GM18511 (cell line): ENCODE results near the gene NR6A1.

Experiments
- ATAC-seq: cut with Tn5 transposase; IDR thresholded peaks from one replicate; pipeline ENCODE4 v1.9.1; 2021; ENCODE audit warnings: mild to moderate bottlenecking, moderate library complexity; ENCODE audit not compliant: unreplicated experiment

Gene NR6A1

DNA sequence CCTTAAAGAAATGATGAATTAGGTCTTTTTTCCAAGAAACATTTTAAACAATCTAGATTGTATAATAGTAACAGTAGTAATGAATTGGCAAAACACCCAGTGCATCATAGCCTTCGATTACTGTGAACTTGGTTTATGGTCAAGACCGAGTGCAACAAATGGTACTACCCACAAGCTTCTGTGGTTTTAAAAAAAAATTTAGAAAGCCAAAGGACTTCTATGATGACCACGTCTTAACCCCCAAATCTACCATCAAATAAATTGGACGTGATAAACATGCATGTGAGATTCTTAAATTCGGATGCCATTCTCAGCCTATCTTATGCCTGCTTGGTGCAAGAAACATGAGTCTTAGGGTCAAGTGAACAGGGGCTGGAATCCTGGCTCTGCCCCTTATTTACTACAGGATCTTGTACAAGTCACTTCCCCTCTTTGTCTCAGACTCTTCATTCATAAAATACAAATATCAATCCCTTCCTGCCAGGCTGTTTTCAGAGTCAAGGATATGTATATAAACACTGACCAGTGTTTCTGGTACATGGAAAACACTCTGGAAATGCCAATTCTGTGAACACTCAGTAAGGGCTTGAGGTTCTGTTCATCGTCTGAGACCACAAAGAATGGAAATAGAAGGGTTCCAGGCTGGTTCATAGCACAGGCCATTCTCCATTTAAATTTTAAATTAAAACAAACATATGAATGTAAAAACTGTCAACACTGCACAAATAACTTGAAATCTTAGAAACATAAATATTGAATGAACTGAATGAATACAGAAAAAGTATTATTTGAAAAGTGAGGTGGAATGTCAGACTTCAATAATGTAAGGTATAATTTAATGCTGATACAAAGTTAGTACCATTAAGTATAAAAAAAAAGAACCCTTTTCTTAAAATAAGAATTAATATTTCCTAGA, 107.8 kb downstream of the NR6A1 start:
- ATAC-seq: no peak

DNA sequence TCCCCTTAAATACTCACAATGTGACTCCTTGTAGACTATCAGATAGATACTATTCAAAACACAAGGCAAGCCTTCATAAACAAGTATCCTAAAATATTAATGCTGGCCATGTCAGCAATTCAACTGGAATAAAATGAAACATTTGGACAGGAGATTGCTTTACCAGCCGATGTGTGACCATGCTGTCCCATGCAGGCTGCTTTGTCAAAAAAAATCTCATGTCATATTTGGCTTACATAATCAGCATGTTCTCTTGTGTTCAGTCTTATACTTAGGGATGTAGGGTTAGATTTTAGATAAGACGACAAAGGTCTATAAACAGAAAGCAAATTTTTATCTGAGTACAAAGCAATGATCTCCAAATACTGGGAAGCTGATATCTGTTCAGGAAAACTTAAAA, 108.5 kb downstream of the NR6A1 start:
- ATAC-seq: no peak

DNA sequence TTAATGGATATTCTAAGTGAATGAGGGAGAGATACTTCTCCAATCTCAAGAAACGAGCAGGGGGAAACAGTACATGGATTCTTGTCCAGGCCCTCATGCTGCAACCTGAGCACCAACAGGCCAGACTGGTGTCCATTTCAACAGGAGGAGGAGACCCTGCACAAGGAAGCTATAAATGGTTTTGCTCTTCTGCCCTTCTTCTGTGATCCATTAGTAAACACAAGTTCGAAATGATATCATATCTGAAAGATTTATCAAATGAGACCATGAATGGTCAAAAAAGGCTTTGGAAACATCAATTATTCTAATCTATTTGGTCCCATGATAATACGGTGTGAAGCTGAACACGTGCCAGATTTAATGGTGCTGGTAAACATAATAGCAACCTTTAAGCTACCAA, 109.8 kb downstream of the NR6A1 start:
- ATAC-seq: no peak

DNA sequence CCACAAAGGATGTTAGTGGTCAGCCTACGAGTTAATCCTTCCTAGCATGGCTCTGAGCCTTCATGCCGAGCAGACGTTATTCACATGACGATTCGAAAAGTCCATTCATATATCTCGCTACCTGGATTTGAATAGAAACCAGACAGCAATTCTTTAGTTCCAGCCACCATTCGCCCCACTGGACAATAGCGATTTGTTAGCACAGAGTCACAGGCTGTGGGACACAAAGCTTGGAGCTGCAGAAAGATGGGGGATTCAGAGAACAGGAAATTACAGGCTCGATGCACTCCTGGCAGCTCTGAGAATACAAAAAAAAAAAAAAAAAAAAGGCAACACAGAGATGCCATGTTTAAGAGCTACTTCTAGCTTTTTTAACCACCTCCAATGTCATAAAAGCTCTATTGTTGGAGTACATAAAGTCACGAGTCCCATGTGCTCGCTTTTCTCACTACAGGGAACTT, 110.7 kb downstream of the NR6A1 start:
- ATAC-seq: no peak

DNA sequence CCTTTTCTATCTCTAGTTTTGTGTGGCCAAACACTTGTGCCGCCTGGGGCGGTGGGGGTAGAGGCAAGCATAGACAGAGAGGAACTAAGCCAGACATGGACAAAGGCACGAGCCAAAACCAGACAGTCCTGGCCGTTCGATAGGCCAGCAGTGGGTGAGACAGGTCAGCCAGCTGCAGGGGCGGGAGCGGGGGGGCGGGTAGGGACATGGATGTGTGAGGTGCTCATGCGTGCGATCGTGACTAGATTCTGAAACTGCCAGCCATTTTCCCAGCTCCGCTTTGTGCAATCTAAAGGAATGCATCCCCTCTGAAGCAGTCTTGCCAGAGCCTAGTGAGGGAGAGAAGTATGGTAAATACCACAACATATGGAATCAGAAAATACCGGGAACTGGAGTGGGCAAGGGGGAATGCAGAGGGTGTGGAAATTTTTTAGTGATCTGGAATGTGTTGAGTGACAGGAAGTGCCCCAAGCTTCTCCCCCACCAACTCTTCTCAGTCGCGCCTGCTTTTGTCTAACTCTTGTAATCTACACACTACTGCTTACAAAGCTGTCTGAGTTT, 111.9 kb downstream of the NR6A1 start:
- ATAC-seq: peak; percentile 59

DNA sequence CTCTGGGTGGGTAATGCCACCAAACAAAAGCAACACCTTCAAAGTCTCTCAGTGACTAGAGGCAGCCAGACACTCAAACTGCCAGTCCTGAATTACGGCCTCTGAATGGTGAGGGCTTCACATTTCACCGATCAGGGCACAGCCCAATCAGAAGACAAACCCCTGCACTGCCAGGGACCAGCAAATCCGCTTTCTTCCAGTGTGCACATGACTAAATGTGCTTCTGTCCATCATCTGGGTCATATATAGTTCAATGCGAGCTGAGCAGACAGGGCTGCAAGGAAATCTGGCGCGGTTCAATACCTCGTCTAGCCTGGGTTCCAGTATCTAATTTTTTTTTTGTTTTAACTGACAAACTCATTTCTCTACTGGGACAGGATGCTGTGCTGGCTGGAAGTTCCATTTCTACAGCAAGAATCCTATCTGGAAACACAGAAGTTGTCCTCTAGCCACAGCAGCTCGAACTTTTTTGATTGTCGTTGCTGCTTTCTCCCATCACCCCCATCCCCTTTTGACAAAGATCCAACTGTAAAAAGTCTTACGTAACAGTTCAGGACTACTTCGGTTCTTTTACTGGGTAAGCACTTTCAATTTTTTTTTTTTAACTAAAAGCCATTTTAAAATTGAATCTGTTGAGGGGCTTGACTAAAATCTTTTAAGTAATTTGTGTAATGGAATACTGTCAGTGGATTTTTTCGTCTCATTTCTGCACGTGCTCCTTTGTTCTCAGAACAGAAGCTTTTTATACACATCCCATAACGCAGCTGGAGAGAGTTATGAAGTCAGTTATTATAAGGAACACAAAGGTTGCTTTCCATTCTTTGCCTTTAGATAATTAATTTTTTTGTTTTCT, 112.7 kb downstream of the NR6A1 start:
- peak; percentile 93 for ATAC-seq

DNA sequence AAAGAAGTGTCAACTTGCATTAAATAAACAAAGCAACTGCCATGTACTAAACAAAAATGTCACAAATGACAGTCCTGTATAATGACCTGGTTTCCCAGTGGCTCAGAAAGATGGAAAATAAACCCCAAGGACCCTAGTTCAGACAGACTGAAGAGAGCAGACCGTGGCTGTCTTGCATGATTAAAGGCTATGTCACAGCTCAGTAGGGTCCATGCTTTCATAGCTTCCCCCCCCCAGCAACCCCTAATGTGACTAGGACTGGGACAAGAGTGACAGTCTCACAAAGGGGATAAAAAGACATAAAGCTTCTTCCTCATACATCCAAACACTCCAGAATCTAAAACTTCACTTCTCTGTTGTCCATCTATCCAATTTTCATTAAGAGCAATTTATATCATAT, 113.6 kb downstream of the NR6A1 start:
- ATAC-seq: no peak

DNA sequence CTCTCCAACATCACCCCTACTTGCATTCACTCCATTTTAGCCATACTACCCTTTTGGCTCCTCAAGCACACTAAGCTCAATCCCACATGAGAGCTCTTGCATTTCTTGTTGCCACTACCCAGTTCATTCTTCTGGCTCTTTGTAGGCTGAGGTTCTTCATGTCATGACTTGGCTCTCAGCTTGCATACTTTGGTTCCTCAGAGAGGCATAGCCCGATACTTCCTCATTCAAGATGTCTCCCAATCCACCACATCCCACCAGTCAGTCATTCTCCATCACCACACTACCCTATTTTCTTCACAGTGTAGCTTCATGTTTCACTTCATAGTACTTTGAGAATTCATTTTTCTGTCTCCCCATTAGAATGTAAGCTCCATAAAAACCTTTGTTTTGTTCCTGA, 116.7 kb downstream of the NR6A1 start:
- no peak for ATAC-seq

DNA sequence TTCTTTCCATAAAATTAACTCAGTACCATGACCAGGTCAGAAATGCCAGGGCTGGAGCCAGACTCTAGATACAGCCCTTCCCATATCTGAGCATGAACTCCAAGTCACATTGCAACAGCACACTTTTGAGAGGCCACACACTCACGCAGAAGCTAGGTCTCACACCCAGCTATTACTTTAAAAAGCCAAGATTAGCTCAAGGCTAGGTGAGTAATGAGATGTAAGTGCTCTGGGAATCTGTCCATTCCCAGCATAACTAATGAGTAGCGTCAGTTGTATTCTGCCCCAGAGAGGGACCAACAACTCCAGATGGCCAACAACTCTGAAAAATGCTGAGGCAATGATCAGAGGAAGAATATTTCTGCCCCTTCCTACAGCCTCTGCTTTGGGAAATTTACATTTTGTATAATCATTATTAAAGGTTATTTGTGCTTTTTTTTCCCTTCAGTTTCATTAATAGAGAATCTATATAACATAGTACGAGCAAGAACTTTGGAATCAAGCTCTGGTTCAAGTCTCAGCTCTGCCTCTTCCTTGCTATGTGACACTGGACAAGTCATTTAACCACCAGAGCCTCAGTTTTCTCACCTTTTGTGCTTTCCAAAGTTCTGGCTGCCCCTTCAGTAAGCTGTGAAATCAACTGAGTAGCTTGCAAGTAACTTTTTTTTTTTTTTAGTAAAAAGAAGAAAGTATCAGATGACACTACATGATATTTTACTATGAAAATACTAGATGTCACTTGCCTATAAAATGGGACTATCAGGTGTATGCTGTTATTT, 118.3 kb downstream of the NR6A1 start:
- ATAC-seq: no peak

DNA sequence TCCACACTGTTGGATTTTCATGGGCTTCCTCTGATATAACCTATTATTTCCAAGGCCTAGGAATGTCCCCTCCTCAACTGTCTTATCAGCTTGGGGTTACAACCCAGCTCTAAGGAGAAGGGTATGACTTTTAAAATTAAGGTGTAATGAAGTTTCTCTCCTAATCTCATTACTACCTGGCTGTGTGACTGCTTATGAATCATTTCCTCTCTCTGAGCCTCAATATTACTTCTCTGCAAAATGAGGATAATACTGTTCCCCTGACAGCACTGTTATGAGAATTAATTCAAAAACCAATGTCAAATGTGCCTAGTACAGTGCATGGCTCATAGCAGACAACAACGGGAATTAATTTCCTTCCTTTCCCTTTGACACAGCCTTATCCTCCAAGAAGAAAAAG, 118.9 kb downstream of the NR6A1 start:
- ATAC-seq: no peak

DNA sequence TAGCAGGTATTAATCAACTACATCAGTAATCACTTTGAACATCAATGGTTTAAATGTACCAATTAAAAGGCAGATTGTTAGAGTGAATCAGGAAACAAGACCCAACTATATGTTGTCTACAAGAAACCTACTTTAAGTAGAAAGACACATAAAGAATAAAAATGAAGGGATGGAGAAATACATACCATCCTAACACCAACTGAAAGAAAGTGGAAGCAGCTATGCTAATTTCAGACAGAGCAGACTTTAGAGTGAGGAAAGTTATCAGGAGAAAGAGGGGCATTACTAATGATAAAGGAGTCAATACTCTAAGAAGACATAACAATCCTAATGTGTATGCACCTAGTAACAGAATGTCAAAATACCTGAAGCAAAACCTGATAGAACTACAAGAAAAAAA, 125.8 kb downstream of the NR6A1 start:
- ATAC-seq: no peak

DNA sequence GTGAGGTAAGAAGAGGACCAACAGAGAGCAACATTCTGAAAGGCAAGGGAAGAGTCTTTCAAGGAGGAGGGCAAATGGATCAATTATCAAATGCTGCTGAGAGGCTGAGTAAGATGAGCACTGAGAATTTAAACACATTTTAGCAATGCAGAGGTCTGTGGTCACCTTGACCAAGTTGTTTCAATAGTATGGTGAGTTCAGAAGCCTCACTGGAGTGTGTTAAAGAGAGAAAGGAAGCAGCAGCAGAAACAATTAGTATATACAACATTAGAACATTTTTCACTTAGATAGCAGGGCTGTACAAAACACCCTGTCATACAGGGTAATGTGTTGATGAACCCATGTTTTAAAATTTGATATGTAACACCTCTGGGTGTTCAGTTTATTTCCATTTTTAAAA, 131.5 kb downstream of the NR6A1 start:
- no peak for ATAC-seq

DNA sequence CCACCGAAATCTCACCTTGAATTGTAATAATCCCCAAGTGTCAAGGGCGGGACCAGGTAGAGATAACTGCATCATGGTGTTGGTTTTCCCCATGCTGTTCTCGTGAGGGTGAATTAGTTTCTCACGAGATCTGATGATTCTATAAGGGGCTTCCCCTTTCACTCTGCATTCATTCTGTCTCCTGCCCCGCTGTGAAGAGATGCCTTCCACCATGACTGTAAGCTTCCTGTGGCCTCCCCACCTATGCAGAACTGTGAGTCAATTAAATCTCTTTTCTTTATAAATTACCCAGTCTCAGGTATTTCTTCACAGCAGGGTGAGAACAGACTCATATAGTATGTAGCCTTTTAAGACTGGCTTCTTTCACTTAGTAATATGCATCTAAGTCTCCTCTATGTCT, 135.8 kb downstream of the NR6A1 start:
- ATAC-seq: no peak

DNA sequence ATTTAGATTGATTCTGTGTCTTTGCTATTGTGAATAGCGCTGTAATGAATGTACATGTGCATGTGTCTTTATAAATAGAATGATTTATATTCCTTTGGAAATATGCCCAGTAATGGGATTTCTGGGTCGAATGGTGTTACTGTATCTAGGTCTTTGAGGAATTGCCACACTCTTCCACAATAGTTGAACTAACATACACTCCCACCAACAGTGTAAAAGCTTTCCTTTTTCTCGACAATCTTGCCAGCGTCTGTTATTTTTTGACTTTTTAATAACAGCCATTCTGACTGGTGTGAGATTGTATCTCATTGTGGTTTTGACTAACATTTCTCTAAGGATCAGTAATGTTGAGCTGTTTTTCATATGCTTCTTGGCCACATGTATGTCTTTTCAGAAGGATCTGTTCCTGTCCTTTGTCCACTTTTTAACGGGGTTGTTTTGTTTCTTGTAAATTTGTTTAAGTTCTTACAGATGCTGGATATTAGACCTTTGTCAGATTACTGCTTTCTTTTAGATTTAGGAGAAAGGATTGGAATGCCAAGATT, 139.0 kb downstream of the NR6A1 start:
- no peak for ATAC-seq

DNA sequence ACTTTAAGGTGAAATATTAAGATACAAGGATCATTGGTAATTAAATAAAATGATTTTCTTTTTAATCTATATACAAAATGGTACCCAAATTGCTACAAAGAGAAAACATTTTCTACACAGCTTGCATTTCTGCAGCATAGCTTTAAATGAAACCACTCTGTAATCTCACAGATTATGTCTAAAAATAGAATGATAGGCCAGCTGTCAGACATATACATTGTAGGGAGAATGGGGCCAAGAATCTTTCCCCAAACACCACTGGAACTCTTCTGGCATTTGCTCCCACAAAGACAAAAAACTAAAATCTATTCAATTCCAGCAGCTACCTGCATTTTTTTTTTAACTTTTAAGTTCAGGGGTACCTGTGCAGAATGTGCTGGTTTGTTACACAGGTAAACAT, 139.8 kb downstream of the NR6A1 start:
- ATAC-seq: no peak

DNA sequence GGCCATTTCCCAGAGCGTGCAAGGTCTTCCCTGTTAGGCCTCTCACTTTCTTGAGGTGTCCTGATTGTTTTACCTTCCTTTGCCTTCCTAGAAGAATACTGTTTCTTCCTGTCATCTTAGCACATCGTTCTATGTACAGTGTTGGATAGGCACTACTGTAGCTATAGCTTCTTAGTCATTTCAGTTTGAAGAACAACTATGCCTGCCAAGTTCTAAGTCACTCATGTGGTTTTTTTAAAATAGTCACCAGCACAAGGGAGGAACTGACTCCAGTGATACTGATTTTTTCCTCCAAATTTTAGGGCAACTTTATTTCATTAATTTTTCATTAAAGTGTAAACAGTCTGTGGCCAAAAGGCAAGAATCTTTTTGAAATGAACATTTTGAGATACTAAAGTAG, 141.5 kb downstream of the NR6A1 start:
- no peak for ATAC-seq

DNA sequence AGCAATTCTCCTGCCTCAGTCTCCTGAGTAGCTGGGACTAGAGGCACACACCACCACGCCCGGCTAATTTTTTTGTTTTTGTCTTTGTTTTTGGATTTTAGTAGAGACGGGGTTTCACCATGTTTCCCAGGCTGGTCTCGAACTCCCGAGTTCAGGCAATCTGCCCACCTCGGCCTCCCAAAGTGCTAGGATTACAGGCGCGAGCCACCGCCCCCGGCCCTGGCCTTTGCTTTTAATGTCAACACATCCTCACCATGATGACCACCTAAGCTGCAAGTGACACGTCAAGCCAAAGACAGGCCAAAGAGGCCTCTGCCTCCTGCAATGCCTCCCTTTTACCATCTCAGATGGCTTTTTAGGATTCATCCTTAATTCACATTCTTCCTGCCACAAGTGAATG, 142.4 kb downstream of the NR6A1 start:
- no peak for ATAC-seq

DNA sequence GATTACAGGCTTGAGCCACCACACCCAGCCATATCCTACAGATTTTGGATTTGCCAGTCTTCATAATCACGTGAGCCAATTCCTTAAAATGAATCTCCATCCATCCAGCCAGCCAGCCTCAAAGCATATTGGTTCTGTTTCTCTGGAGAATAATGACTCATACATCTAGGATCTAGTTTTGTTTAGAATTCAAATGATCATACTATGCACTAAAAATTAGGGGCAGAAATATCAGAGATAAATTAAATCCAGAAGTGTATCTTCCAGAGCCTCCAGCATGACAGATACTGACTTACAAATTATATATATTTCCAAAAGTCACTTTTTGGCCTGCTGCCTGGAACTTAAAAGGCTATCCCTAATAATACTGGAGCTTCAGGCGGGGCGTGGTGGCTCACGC, 144.8 kb downstream of the NR6A1 start:
- no peak for ATAC-seq

DNA sequence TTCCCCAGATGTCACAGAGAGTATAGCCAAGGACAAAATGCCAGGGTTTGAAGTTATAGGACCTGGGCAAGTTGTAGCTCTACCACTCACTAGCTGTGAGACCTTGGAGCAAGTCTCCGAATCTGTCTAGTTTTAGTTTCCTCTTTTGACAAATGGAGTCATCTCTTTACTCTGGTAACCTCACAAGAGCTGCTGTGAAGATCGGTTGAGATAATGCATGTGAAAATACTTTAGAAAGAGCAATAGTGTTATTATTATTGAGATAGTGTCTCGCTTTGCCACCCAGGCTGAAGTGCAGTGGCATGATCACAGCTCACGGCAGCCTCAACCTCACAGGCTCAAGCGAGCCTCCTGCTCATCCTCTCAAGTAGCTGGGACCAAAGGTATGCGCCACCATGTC, 146.0 kb downstream of the NR6A1 start:
- ATAC-seq: no peak

DNA sequence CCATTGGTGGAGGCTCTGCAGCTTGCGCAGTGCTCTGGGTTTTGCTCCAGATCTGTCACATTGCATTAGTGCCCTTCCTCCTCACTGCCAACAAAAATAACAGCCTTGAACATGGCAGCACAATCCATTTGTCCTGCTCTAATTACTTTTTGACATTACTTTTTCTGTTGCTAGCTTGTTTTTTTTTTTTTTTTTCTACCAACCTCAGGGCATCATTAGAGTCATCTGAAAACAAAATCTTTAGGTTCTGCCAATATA, 146.4 kb downstream of the NR6A1 start:
- ATAC-seq: no peak
